ENCODE data around the gene CNR2. TPM values are rescaled to one million over a fixed set of nuclear protein-coding genes. Genes with fewer than 3 reads are reported as not detected.

The CNR2 gene
- total RNA-seq, 2 donors from 2014 or later: not detected

DNA sequence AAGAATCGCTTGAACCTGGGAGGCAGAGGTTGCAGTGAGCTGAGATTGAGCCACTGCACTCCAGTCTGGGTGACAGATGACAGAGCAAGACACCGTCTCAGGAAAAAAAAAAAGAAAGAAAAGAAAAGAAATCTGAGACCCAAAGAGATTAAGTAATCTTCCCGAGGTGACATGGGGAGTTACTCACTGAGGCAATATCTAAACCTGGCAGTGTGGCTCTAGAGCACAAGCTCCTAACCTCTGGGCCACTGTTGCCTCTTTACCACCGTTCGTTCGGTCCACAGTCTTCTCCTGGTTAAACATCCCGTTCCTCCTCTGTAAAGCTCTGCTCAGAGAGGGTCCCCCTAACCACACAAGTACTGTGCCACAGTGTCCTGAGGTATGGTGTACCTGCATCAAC lies 89.4 kb downstream of the CNR2 start:
- H3K4me1 Mint-ChIP-seq: peaks cover 12% of the 10 kb centered on the region
- H3K4me3 Mint-ChIP-seq: peak overlapping the region; percentile 93
- no peak for DNase-seq
- Histone ChIP-seq H3K27me3 (ENCODE audit: control insufficient read depth, insufficient read depth, low read length, poor library complexity, severe bottlenecking) (no peaks in the 10 kb centered on the region), H3K27ac (ENCODE audit: low read depth, low read length) (no peak overlapping the region), H3K4me1 (ENCODE audit: control insufficient read depth, insufficient read depth, low read length) (peaks cover 4% of the 10 kb centered on the region), H3K9me3 (ENCODE audit: control insufficient read depth, low read length) (no peaks in the 10 kb centered on the region), H3K9ac (ENCODE audit: extremely low read depth, low read length, poor library complexity, severe bottlenecking) (no peak overlapping the region), H3K4me3 (ENCODE audit: low read length) (peak overlapping the region; percentile 97), H3K36me3 (ENCODE audit: control insufficient read depth, insufficient read depth, low read length) (no peaks in the 10 kb centered on the region)
- H3K36me3 Mint-ChIP-seq (ENCODE audit: low read depth): no peaks in the 10 kb centered on the region
- 93 to 95% methylated on average over 4 to 7 of the region's 7 CpGs for WGBS, 2 experiments (ENCODE audit: insufficient coverage in 1 of 2, insufficient read length in 1 of 2)
- no peaks in the 10 kb centered on the region for H3K9me3 Mint-ChIP-seq
- TF ChIP-seq, protein P1, sequence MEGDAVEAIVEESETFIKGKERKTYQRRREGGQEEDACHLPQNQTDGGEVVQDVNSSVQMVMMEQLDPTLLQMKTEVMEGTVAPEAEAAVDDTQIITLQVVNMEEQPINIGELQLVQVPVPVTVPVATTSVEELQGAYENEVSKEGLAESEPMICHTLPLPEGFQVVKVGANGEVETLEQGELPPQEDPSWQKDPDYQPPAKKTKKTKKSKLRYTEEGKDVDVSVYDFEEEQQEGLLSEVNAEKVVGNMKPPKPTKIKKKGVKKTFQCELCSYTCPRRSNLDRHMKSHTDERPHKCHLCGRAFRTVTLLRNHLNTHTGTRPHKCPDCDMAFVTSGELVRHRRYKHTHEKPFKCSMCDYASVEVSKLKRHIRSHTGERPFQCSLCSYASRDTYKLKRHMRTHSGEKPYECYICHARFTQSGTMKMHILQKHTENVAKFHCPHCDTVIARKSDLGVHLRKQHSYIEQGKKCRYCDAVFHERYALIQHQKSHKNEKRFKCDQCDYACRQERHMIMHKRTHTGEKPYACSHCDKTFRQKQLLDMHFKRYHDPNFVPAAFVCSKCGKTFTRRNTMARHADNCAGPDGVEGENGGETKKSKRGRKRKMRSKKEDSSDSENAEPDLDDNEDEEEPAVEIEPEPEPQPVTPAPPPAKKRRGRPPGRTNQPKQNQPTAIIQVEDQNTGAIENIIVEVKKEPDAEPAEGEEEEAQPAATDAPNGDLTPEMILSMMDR (conservative IDR thresholded peaks at IDR 0.05): no peak
- no peak overlapping the region for H3K27ac Mint-ChIP-seq
- H3K27me3 Mint-ChIP-seq (ENCODE audit: insufficient read depth): no peaks in the 10 kb centered on the region

Small RNA genes lying within 50 kb of the gene (microRNA-seq; reads per million reads assigned to microRNA genes)
- gene MIR378F (ENCODE audit: borderline microRNAs expressed): not detected

Other genes starting within 250 kb of the CNR2 start
- 1,000 to 10,000 TPM; 1,338 to 1,473 TPM for gene RPL11, start 221.6 kb downstream of the CNR2 start, total RNA-seq
- 10 to 100 TPM; 33.3 to 42.4 TPM for gene ELOA, start 169.9 kb downstream of the CNR2 start, total RNA-seq
- 10 to 100 TPM; 62.5 to 71.3 TPM for gene PITHD1, start 134.9 kb downstream of the CNR2 start, total RNA-seq
- gene LYPLA2, start 122.2 kb downstream of the CNR2 start, total RNA-seq: 100 to 1,000 TPM; 103 to 107 TPM
- 10 to 100 TPM; 60.4 to 66.0 TPM for gene GALE, start 112.6 kb downstream of the CNR2 start, total RNA-seq
- gene HMGCL, start 87.9 kb downstream of the CNR2 start, total RNA-seq: 10 to 100 TPM; 24.0 to 41.7 TPM
- 10 to 100 TPM in 1 of 2 donors, 1 to 10 TPM in 1; 9.7 to 14.0 TPM for gene FUCA1, start 45.1 kb downstream of the CNR2 start, total RNA-seq
- gene PNRC2, start 46.5 kb upstream of the CNR2 start, total RNA-seq: 100 to 1,000 TPM; 107 to 108 TPM
- gene SRSF10, start 67.0 kb upstream of the CNR2 start, total RNA-seq: 100 to 1,000 TPM; 162 to 170 TPM
- gene MYOM3, start 198.8 kb upstream of the CNR2 start, total RNA-seq: under 1 TPM; 0.11 to 0.15 TPM
- gene IL22RA1, start 229.8 kb upstream of the CNR2 start, total RNA-seq: not detected